A549 (cell line): Measurements from ENCODE around the gene ZNF644. TPM values are rescaled to one million over a fixed set of nuclear protein-coding genes. Genes with fewer than 3 reads are reported as not detected.
A peak's percentile ranks its signal among the peaks of the same experiment; 100 is the strongest.
"Not testable (repeated sequence)": the region's sequence is repeated elsewhere in the genome, so short reads cannot be mapped to it uniquely, and the experiment has no call there.

Experiments
- ATAC-seq, 2 experiments: fragments of 200-7000 bp in 1 of 2; fragments of >200 bp in 1 of 2; cut with Nextera tagmentation in 1 of 2; cut with Tn5 transposase in 1 of 2; 3 replicates each; pipeline versions ENCODE4 v1.8.0 to v1.9.1; 2018 to 2020; ENCODE audit warnings: mild to moderate bottlenecking in 1 of 2, moderate library complexity in 1 of 2
- CTCF ChIA-PET: fragments of 300-600 bp; sonication (Branson Sonifier 250); formaldehyde crosslinking; extraction: SDS; loops from one replicate; lab custom pipeline; 2021; ENCODE audit warnings: antibody characterized with exemption, inconsistent platforms; lab: Yijun Ruan, JAX
- POLR2A ChIA-PET: fragments of 350-600 bp; formaldehyde crosslinking; extraction: SDS; loops from one replicate; lab custom pipeline; 2021; ENCODE audit warnings: antibody characterized with exemption, inconsistent platforms; lab: Yijun Ruan, JAX
- DNase-seq, 2 experiments: peaks; one replicate each; pipeline versions ENCODE4 v3.0.0 to v3.0.0-alpha.2; 2011 to 2016; ENCODE audit warnings: low read depth in 1 of 2, low spot score in 1 of 2
- FAIRE-seq: peaks from 2 replicates; lab custom pipeline; 2011; peaks lifted over from hg19 to GRCh38; lab: Jason Lieb, UNC
- H3K27ac ChIP-seq, 2 experiments: fragments of >200 bp; sonication (Bioruptor Twin); formaldehyde crosslinking; 3 replicates each; pipeline ENCODE4 v1.5.1; 2016 to 2017
- H3K4me1 ChIP-seq: fragments of >200 bp; sonication (Bioruptor Twin); formaldehyde crosslinking; 3 replicates; pipeline ENCODE4 v1.6.1; 2016
- H3K4me2 ChIP-seq: fragments of >200 bp; sonication (Bioruptor Twin); formaldehyde crosslinking; 3 replicates; pipeline ENCODE4 v1.6.1; 2016
- H3K4me3 ChIP-seq: fragments of >200 bp; sonication (Bioruptor Twin); formaldehyde crosslinking; 3 replicates; pipeline ENCODE4 v1.5.1; 2016
- H3K9me3 ChIP-seq: fragments of >200 bp; sonication (Bioruptor Twin); formaldehyde crosslinking; 3 replicates; pipeline ENCODE4 v1.6.1; 2016
- ATOH8 ChIP-seq: fragments of 250-450 bp; sonication (Bioruptor Pico); IDR thresholded peaks from 2 replicates; pipeline ENCODE4 v1.5.0; 2020; ENCODE audit warnings: low read depth, mild to moderate bottlenecking, moderate library complexity
- BHLHE40 ChIP-seq: IDR thresholded peaks from 2 replicates; pipeline ENCODE4 v1.6.1; 2012; ENCODE audit warnings: low read depth, low read length, inconsistent platforms
- CBX2 ChIP-seq: fragments of 200-600 bp; sonication (generic); IDR thresholded peaks from 2 replicates; pipeline ENCODE4 v1.6.1; 2016; ENCODE audit warnings: low read depth, mild to moderate bottlenecking, borderline replicate concordance
- CTCF ChIP-seq: fragments of >200 bp; sonication (Bioruptor Twin); formaldehyde crosslinking; IDR thresholded peaks from 3 replicates; pipeline ENCODE4 v1.5.1; 2016
- JUN ChIP-seq, 2 experiments: fragments of >200 bp; sonication (Bioruptor Twin); formaldehyde crosslinking; IDR thresholded peaks; 2 replicates in 1 of 2; 3 replicates in 1 of 2; pipeline ENCODE4 v1.6.1; 2016 to 2017
- KDM1A ChIP-seq: fragments of 200-600 bp; sonication (generic); IDR thresholded peaks from 2 replicates; pipeline ENCODE4 v1.6.1; 2016; ENCODE audit warnings: low read depth, mild to moderate bottlenecking
- MAFK ChIP-seq: fragments of 450-650 bp; IDR thresholded peaks from 2 replicates; pipeline ENCODE4 v1.6.1; 2014; ENCODE audit not compliant: partially characterized antibody
- RARB ChIP-seq: fragments of 250-450 bp; sonication (Bioruptor Pico); IDR thresholded peaks from 2 replicates; pipeline ENCODE4 v1.8.0; 2021; ENCODE audit warnings: mild to moderate bottlenecking, moderate library complexity
- RFX5 ChIP-seq: fragments of 450-650 bp; IDR thresholded peaks from 2 replicates; pipeline ENCODE4 v1.7.1; 2014; ENCODE audit warnings: antibody characterized with exemption, mild to moderate bottlenecking, moderate library complexity
- RNF2 ChIP-seq: fragments of 200-600 bp; sonication (generic); IDR thresholded peaks from 2 replicates; pipeline ENCODE4 v1.6.1; 2016; ENCODE audit warnings: low read depth, mild to moderate bottlenecking, antibody characterized with exemption, moderate library complexity, borderline replicate concordance
- SREBF2 ChIP-seq: fragments of 450-650 bp; IDR thresholded peaks from 2 replicates; pipeline ENCODE4 v1.6.1; 2014; ENCODE audit warnings: mild to moderate bottlenecking, moderate library complexity
- USF2 ChIP-seq: fragments of 450-650 bp; IDR thresholded peaks from 2 replicates; pipeline ENCODE4 v1.6.1; 2014; ENCODE audit warnings: antibody characterized with exemption
- ZFP36 ChIP-seq: fragments of 450-650 bp; IDR thresholded peaks from 2 replicates; pipeline ENCODE4 v1.6.1; 2014; ENCODE audit warnings: borderline replicate concordance; ENCODE audit not compliant: partially characterized antibody
- WGBS: methylation state at CpG from one replicate; pipeline ENCODE4 v1.1.6; 2017; ENCODE audit errors: missing lambda C conversion rate; 5-methylcytosine and 5-hydroxymethylcytosine counted together
- polyA plus RNA-seq, 4 experiments: library from polyadenylated mRNA; depleted of rRNA in 3 of 4; stranded (reverse); fragments of >200 nt; fragmentation: RNase III in 1 of 4; extraction: RNeasy Plus Mini Kit Qiagen cat#74134 plus additional on column Dnase treatment in 1 of 4; gene quantifications; 2 replicates in 3 of 4; 3 replicates in 1 of 4; pipeline ENCODE4 v1.2.3, GENCODE V29; 2011 to 2017

Gene ZNF644
- polyA plus RNA-seq, 2 of the 4 experiments (the other 2 are of a cell fraction), result 14.8 to 24.9 TPM

- TF ChIP-seq RNF2 (no peak), JUN (IDR thresholded peaks at IDR 0.05) (no peak), USF2 (peak; percentile 40; the same call in 1 of the 2 replicates)
- TF ChIP-seq, all 56 proteins: peak for 1
- Histone ChIP-seq H3K4me3 (no peak overlapping the region), H3K4me2 (no peak overlapping the region), H3K4me1 (no peaks in the 10 kb centered on the region), H3K27ac (no peak overlapping the region), H3K9me3 (0 out of 3 replicates have a peak, but pooled peaks cover 3% of the 10 kb centered on the region)
- DNase-seq, result no peak
- FAIRE-seq, result no peak
- POLR2A ChIA-PET, result no interaction called here
- 36% methylated on average over 1 of the region's 1 CpG for WGBS
- no peak for ATAC-seq
- CTCF ChIA-PET, result interaction anchor here (1.7 kb wide), 1 partner anchor 120 kb away, joined by 4 read pairs; no protein-coding TSS in a partner anchor
Measured at GRCh38 chr1:91045284-91045683, 23.4 kb upstream of the ZNF644 start.

GRCh38 chr1:91044776-91045175 lies 22.9 kb upstream of the ZNF644 start:
- H3K4me1 ChIP-seq, H3K4me2 ChIP-seq, H3K4me3 ChIP-seq, ATAC-seq, POLR2A ChIA-PET, H3K27ac ChIP-seq, CTCF ChIA-PET, DNase-seq, FAIRE-seq, H3K9me3 ChIP-seq: not testable (repeated sequence)
- WGBS, result 0% methylated on average over 2 of the region's 2 CpGs

GRCh38 chr1:91042372-91042771 lies 20.5 kb upstream of the ZNF644 start:
- H3K27ac ChIP-seq, H3K4me2 ChIP-seq, POLR2A ChIA-PET, H3K9me3 ChIP-seq, DNase-seq, ATAC-seq, H3K4me1 ChIP-seq, FAIRE-seq, H3K4me3 ChIP-seq: not testable (repeated sequence)
- 6% methylated on average over 2 of the region's 2 CpGs for WGBS
- CTCF ChIA-PET, result interaction anchor here (1.4 to 1.6 kb wide), 2 partner anchors 16 to 123 kb away, joined by 3 to 4 read pairs; no protein-coding TSS in a partner anchor

- FAIRE-seq, result no peak
- H3K4me2 ChIP-seq, result no peak overlapping the region
- ChIA-PET CTCF (interaction anchor here (0.6 kb wide), 1 partner anchor 11 kb away, joined by 3 read pairs; no protein-coding TSS in a partner anchor), POLR2A (no interaction called here)
- no peak for ATAC-seq
- 87% methylated on average over 5 of the region's 5 CpGs for WGBS
- TF ChIP-seq ZFP36 (no peak), RNF2 (no peak), CBX2 (no peak), BHLHE40 (no peak), SREBF2 (no peak), CTCF (no peak)
- 0 out of 3 replicates have a peak, but pooled peaks cover 3% of the 10 kb centered on the region for H3K9me3 ChIP-seq
- no peak for DNase-seq
- no peak overlapping the region for H3K4me3 ChIP-seq
- H3K27ac ChIP-seq, result no peak overlapping the region
- H3K4me1 ChIP-seq, result peaks cover 18% of the 10 kb centered on the region; the same call in 2 of the 3 replicates
Measured at GRCh38 chr1:91038582-91038981, 16.7 kb upstream of the ZNF644 start.

- peaks cover 18% of the 10 kb centered on the region; the same call in 2 of the 3 replicates for H3K4me1 ChIP-seq
- ATAC-seq, result peak; percentile 30 to 47; a peak in 4 of 6 replicates
- WGBS, result 43% methylated on average over 4 of the region's 4 CpGs
- peak overlapping the region; percentile 54 for H3K4me2 ChIP-seq
- H3K27ac ChIP-seq, result peak overlapping the region in 1 of 2 experiments; percentile 33; a peak in 1 of 6 replicates
- H3K9me3 ChIP-seq, result 0 out of 3 replicates have a peak, but pooled peaks cover 3% of the 10 kb centered on the region
- H3K4me3 ChIP-seq, result no peak overlapping the region
- FAIRE-seq, result no peak
- peak in 1 of 2 experiments; percentile 40 for DNase-seq
- POLR2A ChIA-PET, result interaction anchor here (1.1 kb wide), 1 partner anchor 16 kb away, joined by 8 read pairs; the partner anchor contains the start of gene ZNF644
- 0 out of 2 replicates have a peak, but pooled peaks have one; percentile 56 for TF ChIP-seq KDM1A
- peak; percentile 35 for TF ChIP-seq MAFK
- TF ChIP-seq RFX5, result no peak
- TF ChIP-seq ATOH8 (CRISPR knock-in tag), result no peak
- TF ChIP-seq RARB, result no peak
- CTCF ChIA-PET, result no interaction called here
Measured at GRCh38 chr1:91036894-91037829, 15.3 kb upstream of the ZNF644 start.
